ENCODE measurements around the gene FAM237B. TPM values are rescaled to one million over a fixed set of nuclear protein-coding genes. Genes with fewer than 3 reads are reported as not detected.
A peak's percentile ranks its signal among the peaks of the same experiment; 100 is the strongest.
"Not testable (repeated sequence)": the region's sequence is repeated elsewhere in the genome, so short reads cannot be mapped to it uniquely, and the experiment has no call there.

The FAM237B gene
- total RNA-seq, 2 experiments from 2014 or later, result not detected

- Mint-ChIP-seq H3K27me3 (no peaks in the 10 kb centered on the region), H3K4me1 (ENCODE audit: low read depth) (peaks cover 58% of the 10 kb centered on the region), H3K27ac (peak overlapping the region; percentile 99), H3K4me3 (peak overlapping the region; percentile 98), H3K9me3 (no peaks in the 10 kb centered on the region), H3K36me3 (ENCODE audit: low read depth) (peaks cover 26% of the 10 kb centered on the region)
- Histone ChIP-seq H3K27ac (ENCODE audit: low read depth in 1 of 2, low read length in 2 of 2) (peak overlapping the region; percentile 59 to 81), H3K4me1 (ENCODE audit: insufficient read depth, low read length) (peaks cover 14% of the 10 kb centered on the region), H3K27me3 (ENCODE audit: control insufficient read depth in 1 of 2, insufficient read depth in 2 of 2, low read length in 2 of 2) (no peaks in the 10 kb centered on the region), H3K9me3 (ENCODE audit: control insufficient read depth in 1 of 2, insufficient read depth in 1 of 2, low read length in 2 of 2) (no peaks in the 10 kb centered on the region), H3K4me3 (ENCODE audit: low read length) (peak overlapping the region; percentile 66), H3K36me3 (ENCODE audit: insufficient read depth, low read length) (no peaks in the 10 kb centered on the region)
- TF ChIP-seq CTCF (IDR thresholded peaks at IDR 0.05), result no peak
- CTCF ChIA-PET, result interaction anchor here (0.8 to 1.5 kb wide), 3 partner anchors 25 to 82 kb away, joined by 3 to 6 read pairs (median 3); partner anchors contain the start of gene CLDN12
- POLR2A ChIA-PET, result interaction anchor here (1.0 to 1.4 kb wide), 3 partner anchors 9 to 1900 kb away, joined by 3 to 9 read pairs (median 4); partner anchors contain the start of genes ANKIB1, CLDN12 and KRIT1
- peak in 4 of 14 experiments; percentile 8 to 42 (median 27) for DNase-seq
- ATAC-seq (ENCODE audit: poor library complexity), result peak; percentile 6
- intact Hi-C loops (cut with DNase I, micrococcal nuclease), result loop anchor here (1.0 to 5.0 kb wide), 3 partner anchors 58 to 98 kb away; partner anchors contain the start of genes CFAP69 (in 2 of the 2) and CLDN12 (in 1 of the 2)
Observed at GRCh38 chr7:90345595-90346335, 24.7 kb upstream of the FAM237B start.

- Histone ChIP-seq H3K27ac (ENCODE audit: low read depth in 1 of 2, low read length in 2 of 2) (peak overlapping the region in 1 of 2 donors; percentile 59), H3K27me3 (ENCODE audit: control insufficient read depth in 1 of 2, insufficient read depth in 2 of 2, low read length in 2 of 2) (no peaks in the 10 kb centered on the region), H3K9me3 (ENCODE audit: control insufficient read depth in 1 of 2, insufficient read depth in 1 of 2, low read length in 2 of 2) (no peaks in the 10 kb centered on the region), H3K36me3 (ENCODE audit: insufficient read depth, low read length) (no peaks in the 10 kb centered on the region), H3K4me1 (ENCODE audit: insufficient read depth, low read length) (peaks cover 14% of the 10 kb centered on the region), H3K4me3 (ENCODE audit: low read length) (no peak overlapping the region)
- Mint-ChIP-seq H3K4me3 (peak overlapping the region; percentile 98), H3K9me3 (no peaks in the 10 kb centered on the region), H3K4me1 (ENCODE audit: low read depth) (peaks cover 50% of the 10 kb centered on the region), H3K27me3 (peaks cover 4% of the 10 kb centered on the region), H3K36me3 (ENCODE audit: low read depth) (peaks cover 20% of the 10 kb centered on the region), H3K27ac (peak overlapping the region; percentile 99)
- ChIA-PET POLR2A (no interaction called here), CTCF (interaction anchor here (1.5 kb wide), 1 partner anchor 59 kb away, joined by 6 read pairs; the partner anchor contains the start of gene CLDN12)
- DNase-seq (no peak), ATAC-seq (ENCODE audit: poor library complexity) (no peak)
- intact Hi-C loops (cut with DNase I, micrococcal nuclease), result loop anchor here (5.0 kb wide), 1 partner anchor 98 kb away; the partner anchor contains the start of gene CFAP69 (in 2 of the 2)
- TF ChIP-seq CTCF (IDR thresholded peaks at IDR 0.05), result no peak
Observed at GRCh38 chr7:90345016-90345415, 23.9 kb upstream of the FAM237B start.

DNA sequence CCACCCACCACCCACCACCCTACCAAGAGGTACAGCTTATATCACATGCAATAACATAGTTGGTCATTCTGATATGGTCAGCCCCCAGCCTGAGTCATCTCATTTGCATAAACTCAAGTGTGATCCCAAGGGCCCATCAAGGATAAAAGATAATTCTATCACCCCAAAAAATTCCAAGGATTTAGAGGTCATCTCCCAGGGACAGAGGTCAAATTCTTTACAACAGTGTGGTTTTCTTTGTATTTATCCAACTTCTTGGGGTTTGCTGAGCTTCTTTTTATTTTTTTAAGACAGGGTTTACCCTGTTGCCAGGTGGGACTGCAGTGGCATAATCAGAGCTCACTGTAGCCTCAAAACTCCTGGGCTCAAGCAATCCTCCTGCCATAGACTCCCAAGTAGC, 16.0 kb upstream of the FAM237B start:
- H3K9me3 Mint-ChIP-seq, result no peaks in the 10 kb centered on the region
- no peak overlapping the region for H3K4me3 Mint-ChIP-seq
- H3K4me3 ChIP-seq (ENCODE audit: low read length), result no peak overlapping the region
- no peaks in the 10 kb centered on the region for H3K4me1 Mint-ChIP-seq (ENCODE audit: low read depth)
- H3K36me3 ChIP-seq (ENCODE audit: insufficient read depth, low read length), result no peaks in the 10 kb centered on the region
- ChIA-PET POLR2A (interaction anchor here (1.4 kb wide), 1 partner anchor 9 kb away, joined by 4 read pairs; the partner anchor contains the start of gene GTPBP10), CTCF (no interaction called here)
- H3K27me3 Mint-ChIP-seq, result peaks cover 15% of the 10 kb centered on the region
- no peaks in the 10 kb centered on the region for H3K27me3 ChIP-seq (ENCODE audit: control insufficient read depth in 1 of 2, insufficient read depth in 2 of 2, low read length in 2 of 2)
- intact Hi-C loops (cut with DNase I, micrococcal nuclease), result no loop called here
- no peak overlapping the region for H3K27ac ChIP-seq (ENCODE audit: low read depth in 1 of 2, low read length in 2 of 2)
- H3K36me3 Mint-ChIP-seq (ENCODE audit: low read depth), result no peaks in the 10 kb centered on the region
- no peak for TF ChIP-seq CTCF (IDR thresholded peaks at IDR 0.05)
- no peak for DNase-seq
- H3K4me1 ChIP-seq (ENCODE audit: insufficient read depth, low read length), result no peaks in the 10 kb centered on the region
- H3K9me3 ChIP-seq (ENCODE audit: control insufficient read depth in 1 of 2, insufficient read depth in 1 of 2, low read length in 2 of 2), result no peaks in the 10 kb centered on the region
- no peak overlapping the region for H3K27ac Mint-ChIP-seq
- ATAC-seq (ENCODE audit: poor library complexity), result no peak

DNA sequence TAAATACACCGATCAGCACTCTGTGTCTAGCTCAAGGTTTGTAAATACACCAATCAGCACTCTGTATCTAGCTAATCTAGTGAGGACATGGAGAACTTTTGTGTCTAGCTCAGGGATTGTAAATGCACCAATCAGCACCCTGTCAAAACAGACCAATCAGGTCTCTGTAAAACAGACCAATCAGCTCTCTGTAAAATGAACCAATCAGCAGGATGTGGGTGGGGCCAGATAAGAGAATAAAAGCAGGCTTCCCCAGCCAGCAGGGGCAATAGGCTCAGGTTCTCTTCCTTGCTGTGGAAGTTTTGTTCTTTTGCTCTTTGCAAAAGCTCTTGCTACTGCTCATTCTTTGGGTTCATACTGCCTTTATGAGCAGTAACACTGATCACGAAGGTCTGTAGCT, 13.8 kb upstream of the FAM237B start:
- H3K27ac ChIP-seq (ENCODE audit: low read depth in 1 of 2, low read length in 2 of 2); DNase-seq; H3K27ac Mint-ChIP-seq; H3K36me3 ChIP-seq (ENCODE audit: insufficient read depth, low read length); POLR2A ChIA-PET; H3K4me1 Mint-ChIP-seq (ENCODE audit: low read depth); H3K4me3 ChIP-seq (ENCODE audit: low read length); H3K36me3 Mint-ChIP-seq (ENCODE audit: low read depth); H3K4me3 Mint-ChIP-seq; intact Hi-C loops (cut with DNase I, micrococcal nuclease); CTCF ChIA-PET; H3K27me3 ChIP-seq (ENCODE audit: control insufficient read depth in 1 of 2, insufficient read depth in 2 of 2, low read length in 2 of 2); H3K9me3 ChIP-seq (ENCODE audit: control insufficient read depth in 1 of 2, insufficient read depth in 1 of 2, low read length in 2 of 2); ATAC-seq (ENCODE audit: poor library complexity); H3K9me3 Mint-ChIP-seq; H3K4me1 ChIP-seq (ENCODE audit: insufficient read depth, low read length): not testable (repeated sequence)
- H3K27me3 Mint-ChIP-seq, result peaks cover 19% of the 10 kb centered on the region

All from CD4-positive, alpha-beta T cell (primary cell).